Body of pancreas (tissue), 4 donors: ENCODE results near the gene VGF. TPM values are rescaled to one million over a fixed set of nuclear protein-coding genes. Genes with fewer than 3 reads are reported as not detected.
"Not testable (repeated sequence)": the region's sequence is repeated elsewhere in the genome, so short reads cannot be mapped to it uniquely, and the experiment has no call there.

Experiments used
- ATAC-seq: fragments of 150-250 bp; one replicate; pipeline ENCODE4 v1.9.1; 2016
- DNase-seq, 4 donors: peaks; one replicate each; pipeline ENCODE4 v3.0.0-alpha.2; 2019
- H3K27ac ChIP-seq, 4 donors: fragments of 200-600 bp; sonication (generic); 1 replicate in 3 of 4; 2 replicates in 1 of 4; pipeline versions ENCODE4 v1.5.1 to v1.6.1; 2016 to 2019; ENCODE audit warnings: mild to moderate bottlenecking in 1 of 4, mixed read lengths in 1 of 4, moderate library complexity in 1 of 4
- H3K27me3 ChIP-seq, 2 donors: fragments of 200-600 bp; sonication (generic); one replicate each; pipeline ENCODE4 v1.6.0; 2016; ENCODE audit warnings: mild to moderate bottlenecking in 1 of 2
- H3K36me3 ChIP-seq, 2 donors: fragments of 200-600 bp; sonication (generic); replicated peaks in 1 of 2; 2 replicates each; pipeline ENCODE4 v1.5.1; 2016; ENCODE audit warnings: low read depth in 2 of 2; ENCODE audit not compliant: insufficient read depth in 1 of 2
- H3K4me1 ChIP-seq: fragments of 200-600 bp; sonication (generic); one replicate; pipeline ENCODE4 v1.6.0; 2016
- H3K4me3 ChIP-seq, 2 donors: fragments of 200-600 bp; sonication (generic); 1 replicate in 1 of 2; 2 replicates in 1 of 2; pipeline ENCODE4 v1.5.1; 2016 to 2019
- H3K9me3 ChIP-seq, 3 donors: fragments of 200-600 bp; sonication (generic); 1 replicate in 2 of 3; 2 replicates in 1 of 3; pipeline ENCODE4 v1.5.1; 2016
- POLR2A ChIP-seq, 3 donors: fragments of 450-650 bp; IDR thresholded peaks; one replicate each; pipeline ENCODE4 v1.6.1; 2016; ENCODE audit warnings: antibody characterized with exemption in 3 of 3, mild to moderate bottlenecking in 2 of 3
- WGBS, 2 donors: methylation state at CpG; one replicate each; pipeline ENCODE4 v1.1.5; 2017; 5-methylcytosine and 5-hydroxymethylcytosine counted together
- intact Hi-C: fragments of 100-400 bp; cut with DNase I; formaldehyde crosslinking; loops from one replicate; pipeline ENCODE4 v1.15.1; 2023
- total RNA-seq, 2 donors: library from RNA; depleted of rRNA; stranded (reverse); fragments of >200 nt; gene quantifications; one replicate each; pipeline ENCODE4 v1.1.0, GENCODE V29; 2016
- TF ChIP-seq, protein P1 (sequence below), 7 experiments: fragments of 450-650 bp in 4 of 7; fragments of 200-600 bp in 3 of 7; sonication (generic) in 3 of 7; IDR thresholded peaks; one replicate each; pipeline ENCODE4 v1.5.1; 2016 to 2019; ENCODE audit warnings: antibody characterized with exemption in 7 of 7

VGF gene
- total RNA-seq, 2 donors from 2014 or later, result 3.0 to 4.9 TPM

DNA sequence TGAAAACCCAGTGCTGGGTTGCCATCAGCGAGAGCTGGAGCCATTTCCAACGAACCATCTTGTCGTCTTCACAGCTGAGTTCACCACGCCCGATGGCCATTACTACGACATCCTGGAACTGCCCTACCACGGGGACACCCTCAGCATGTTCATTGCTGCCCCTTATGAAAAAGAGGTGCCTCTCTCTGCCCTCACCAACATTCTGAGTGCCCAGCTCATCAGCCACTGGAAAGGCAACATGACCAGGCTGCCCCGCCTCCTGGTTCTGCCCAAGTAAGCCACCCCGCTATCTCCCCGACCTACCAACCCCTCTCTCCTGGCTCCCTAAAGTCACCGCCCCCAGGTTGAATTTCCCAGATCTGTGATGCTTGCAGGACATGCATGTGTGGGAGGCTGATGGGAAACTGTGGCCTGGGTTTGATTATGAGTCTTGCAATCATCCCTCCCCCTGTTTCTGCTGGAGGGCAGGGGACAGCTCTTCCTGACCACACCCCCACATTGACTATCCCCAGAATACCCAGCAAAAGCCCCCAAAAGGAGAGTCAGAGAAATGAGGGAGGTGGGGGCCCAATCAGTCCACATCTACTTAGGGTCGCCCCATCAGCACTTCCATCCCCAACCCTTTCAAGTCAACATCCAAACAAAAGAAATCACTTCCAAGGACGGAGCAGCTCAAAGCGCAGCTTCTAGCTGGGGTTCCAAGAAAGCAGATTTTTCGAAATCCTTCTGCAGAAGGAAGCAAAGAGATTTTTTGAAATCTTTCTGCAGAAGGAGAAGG is 31.6 kb downstream of the VGF start:
- no peak overlapping the region for H3K27ac ChIP-seq
- no peaks in the 10 kb centered on the region for H3K9me3 ChIP-seq
- no peak for TF ChIP-seq POLR2A (IDR thresholded peaks at IDR 0.05)
- TF ChIP-seq, protein P1, sequence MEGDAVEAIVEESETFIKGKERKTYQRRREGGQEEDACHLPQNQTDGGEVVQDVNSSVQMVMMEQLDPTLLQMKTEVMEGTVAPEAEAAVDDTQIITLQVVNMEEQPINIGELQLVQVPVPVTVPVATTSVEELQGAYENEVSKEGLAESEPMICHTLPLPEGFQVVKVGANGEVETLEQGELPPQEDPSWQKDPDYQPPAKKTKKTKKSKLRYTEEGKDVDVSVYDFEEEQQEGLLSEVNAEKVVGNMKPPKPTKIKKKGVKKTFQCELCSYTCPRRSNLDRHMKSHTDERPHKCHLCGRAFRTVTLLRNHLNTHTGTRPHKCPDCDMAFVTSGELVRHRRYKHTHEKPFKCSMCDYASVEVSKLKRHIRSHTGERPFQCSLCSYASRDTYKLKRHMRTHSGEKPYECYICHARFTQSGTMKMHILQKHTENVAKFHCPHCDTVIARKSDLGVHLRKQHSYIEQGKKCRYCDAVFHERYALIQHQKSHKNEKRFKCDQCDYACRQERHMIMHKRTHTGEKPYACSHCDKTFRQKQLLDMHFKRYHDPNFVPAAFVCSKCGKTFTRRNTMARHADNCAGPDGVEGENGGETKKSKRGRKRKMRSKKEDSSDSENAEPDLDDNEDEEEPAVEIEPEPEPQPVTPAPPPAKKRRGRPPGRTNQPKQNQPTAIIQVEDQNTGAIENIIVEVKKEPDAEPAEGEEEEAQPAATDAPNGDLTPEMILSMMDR (IDR thresholded peaks at IDR 0.05), result no peak
- no peak overlapping the region for H3K4me3 ChIP-seq
- no peaks in the 10 kb centered on the region for H3K36me3 ChIP-seq
- peaks cover 11% of the 10 kb centered on the region for H3K4me1 ChIP-seq
- ATAC-seq (no peak), DNase-seq (no peak)
- no peaks in the 10 kb centered on the region for H3K27me3 ChIP-seq
- intact Hi-C loops, result no loop called here
- 59 to 71% methylated on average over 13 to 15 of the region's 15 CpGs for WGBS, 2 donors

DNA sequence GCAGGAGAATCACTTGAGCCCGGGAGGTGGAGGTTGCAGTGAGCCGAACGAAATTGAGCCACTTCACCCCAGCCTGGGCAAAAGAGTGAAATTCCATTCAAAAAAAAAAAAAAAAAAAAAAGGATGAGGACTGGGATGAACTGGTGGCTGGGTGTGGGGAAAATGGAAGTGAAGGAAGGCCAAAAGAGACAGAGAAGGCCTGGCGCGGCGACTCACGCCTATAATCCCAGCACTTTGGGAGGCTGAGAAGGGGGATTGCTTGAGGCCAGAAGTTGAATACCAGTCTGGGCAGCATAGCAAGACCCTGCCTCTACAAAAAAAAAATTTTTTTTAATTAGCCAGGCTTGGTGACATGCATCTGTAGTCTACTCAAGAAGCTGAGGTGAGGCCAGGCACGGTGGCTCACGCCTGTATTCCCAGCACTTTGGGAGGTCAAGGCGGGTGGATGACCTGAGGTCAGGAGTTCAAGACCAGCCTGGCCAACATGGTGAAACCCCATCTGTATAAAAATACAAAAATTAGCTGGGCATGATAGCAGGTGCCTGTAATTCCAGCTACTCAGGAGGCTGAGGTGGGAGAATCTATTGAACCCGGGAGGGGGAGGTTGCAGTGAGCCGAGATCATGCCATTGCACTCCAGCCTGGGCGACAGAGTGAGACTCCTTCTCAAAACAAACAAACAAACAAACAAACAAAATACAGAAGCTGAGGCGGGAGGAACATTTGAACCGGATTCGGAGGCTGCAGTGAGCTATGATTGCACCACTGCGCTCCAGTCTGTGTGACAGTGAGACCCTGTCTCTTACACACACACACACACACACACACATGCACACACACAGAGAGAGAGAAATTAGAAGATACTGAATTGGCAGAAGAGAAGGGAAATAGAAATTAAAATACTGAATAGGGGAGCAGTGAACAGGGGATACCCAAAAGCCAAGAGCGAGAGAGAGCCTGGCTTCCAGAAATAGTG is 32.5 kb downstream of the VGF start:
- H3K36me3 ChIP-seq, intact Hi-C loops, ATAC-seq, H3K9me3 ChIP-seq, H3K27ac ChIP-seq, H3K4me1 ChIP-seq, DNase-seq, H3K4me3 ChIP-seq, H3K27me3 ChIP-seq: not testable (repeated sequence)
- WGBS, 2 donors, result 70 to 84% methylated on average over 18 of the region's 18 CpGs

DNA sequence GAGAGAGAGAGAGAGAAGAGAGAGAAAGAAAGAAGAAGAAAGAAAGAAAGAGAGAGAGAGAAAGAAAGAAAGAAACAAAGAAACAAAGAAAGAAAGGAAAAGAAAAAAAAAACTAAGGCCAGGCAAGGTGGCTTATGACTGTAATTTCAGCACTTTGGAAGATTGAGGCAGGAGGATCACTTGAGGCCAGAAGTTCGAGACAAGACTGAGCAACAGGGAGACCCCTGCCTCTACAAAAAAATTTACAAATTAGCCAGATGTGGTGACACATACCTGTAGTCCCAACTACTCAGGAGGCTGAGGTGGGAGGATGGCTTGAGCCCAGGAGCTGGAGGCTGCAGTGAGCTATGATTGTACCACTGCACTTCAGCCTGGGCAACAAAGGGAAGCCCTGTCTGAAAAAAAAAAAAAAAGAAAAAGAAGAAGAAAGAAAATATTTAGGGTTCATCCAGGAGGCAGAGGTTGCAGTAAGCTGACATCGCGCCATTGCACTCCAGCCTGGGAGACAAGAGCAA is 35.7 kb downstream of the VGF start:
- WGBS, 2 donors, result 59 to 88% methylated on average over 3 of the region's 3 CpGs
- no peaks in the 10 kb centered on the region for H3K36me3 ChIP-seq
- no peak overlapping the region for H3K4me3 ChIP-seq
- peaks cover 15% of the 10 kb centered on the region for H3K4me1 ChIP-seq
- H3K9me3 ChIP-seq, result no peaks in the 10 kb centered on the region
- no peak overlapping the region for H3K27ac ChIP-seq
- H3K27me3 ChIP-seq, result peaks cover 0 to 8% of the 10 kb centered on the region in 2 donors
- intact Hi-C loops, result no loop called here
- no peak for ATAC-seq
- TF ChIP-seq, protein P1 (IDR thresholded peaks at IDR 0.05), result no peak
- no peak for TF ChIP-seq POLR2A (IDR thresholded peaks at IDR 0.05)
- DNase-seq, result no peak

DNA sequence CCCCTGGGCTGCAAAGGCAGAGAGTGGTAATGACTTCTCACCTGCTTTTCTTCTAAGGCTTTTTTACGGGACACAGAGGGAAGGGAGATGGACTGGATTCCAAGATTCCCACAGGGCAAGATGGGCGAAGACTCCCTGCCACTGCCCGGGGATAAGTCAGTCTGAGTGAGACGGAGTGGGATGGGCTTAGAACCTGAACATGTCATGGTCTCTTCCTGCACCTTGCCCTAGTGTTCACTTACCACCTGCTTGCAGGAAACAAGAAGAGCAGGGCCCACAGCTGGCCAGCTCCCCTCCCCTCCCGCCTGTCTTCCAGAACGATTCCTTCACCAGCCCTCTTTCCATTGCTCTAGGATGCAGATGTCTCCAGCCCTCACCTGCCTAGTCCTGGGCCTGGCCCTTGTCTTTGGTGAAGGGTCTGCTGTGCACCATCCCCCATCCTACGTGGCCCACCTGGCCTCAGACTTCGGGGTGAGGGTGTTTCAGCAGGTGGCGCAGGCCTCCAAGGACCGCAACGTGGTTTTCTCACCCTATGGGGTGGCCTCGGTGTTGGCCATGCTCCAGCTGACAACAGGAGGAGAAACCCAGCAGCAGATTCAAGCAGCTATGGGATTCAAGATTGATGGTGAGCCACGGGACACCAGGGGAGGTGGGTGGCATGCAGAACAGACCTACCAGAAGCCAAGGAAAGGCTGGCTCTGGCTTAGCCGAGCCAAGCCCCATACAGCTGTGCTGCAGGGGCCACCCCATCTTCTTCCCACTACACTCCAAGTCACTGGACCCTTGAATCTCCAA is 37.1 kb downstream of the VGF start:
- no peak for DNase-seq
- peaks cover 15% of the 10 kb centered on the region for H3K4me1 ChIP-seq
- intact Hi-C loops, result no loop called here
- peaks cover 0 to 12% of the 10 kb centered on the region in 2 donors for H3K27me3 ChIP-seq
- ATAC-seq, result no peak
- H3K36me3 ChIP-seq, result no peaks in the 10 kb centered on the region
- no peaks in the 10 kb centered on the region for H3K9me3 ChIP-seq
- no peak overlapping the region for H3K4me3 ChIP-seq
- 62 to 74% methylated on average over 13 to 14 of the region's 14 CpGs for WGBS, 2 donors
- no peak for TF ChIP-seq POLR2A (IDR thresholded peaks at IDR 0.05)
- TF ChIP-seq, protein P1 (IDR thresholded peaks at IDR 0.05), result no peak
- no peak overlapping the region for H3K27ac ChIP-seq
